Body of pancreas (tissue), 4 donors: ENCODE data around the gene PDCD2. TPM values are rescaled to one million over a fixed set of nuclear protein-coding genes. Genes with fewer than 3 reads are reported as not detected.
A peak's percentile ranks its signal among the peaks of the same experiment; 100 is the strongest.

Experiments
- ATAC-seq: fragments of 150-250 bp; one replicate; pipeline ENCODE4 v1.9.1; 2016
- DNase-seq, 4 donors: peaks; one replicate each; pipeline ENCODE4 v3.0.0-alpha.2; 2019
- H3K27ac ChIP-seq, 4 donors: fragments of 200-600 bp; sonication (generic); 1 replicate in 3 of 4; 2 replicates in 1 of 4; pipeline versions ENCODE4 v1.5.1 to v1.6.1; 2016 to 2019; ENCODE audit warnings: mild to moderate bottlenecking in 1 of 4, mixed read lengths in 1 of 4, moderate library complexity in 1 of 4
- H3K27me3 ChIP-seq, 2 donors: fragments of 200-600 bp; sonication (generic); one replicate each; pipeline ENCODE4 v1.6.0; 2016; ENCODE audit warnings: mild to moderate bottlenecking in 1 of 2
- H3K36me3 ChIP-seq, 2 donors: fragments of 200-600 bp; sonication (generic); replicated peaks in 1 of 2; 2 replicates each; pipeline ENCODE4 v1.5.1; 2016; ENCODE audit warnings: low read depth in 2 of 2; ENCODE audit not compliant: insufficient read depth in 1 of 2
- H3K4me1 ChIP-seq: fragments of 200-600 bp; sonication (generic); one replicate; pipeline ENCODE4 v1.6.0; 2016
- H3K4me3 ChIP-seq, 2 donors: fragments of 200-600 bp; sonication (generic); 1 replicate in 1 of 2; 2 replicates in 1 of 2; pipeline ENCODE4 v1.5.1; 2016 to 2019
- H3K9me3 ChIP-seq, 3 donors: fragments of 200-600 bp; sonication (generic); 1 replicate in 2 of 3; 2 replicates in 1 of 3; pipeline ENCODE4 v1.5.1; 2016
- CTCF ChIP-seq, 7 experiments: fragments of 450-650 bp in 4 of 7; fragments of 200-600 bp in 3 of 7; sonication (generic) in 3 of 7; IDR thresholded peaks; one replicate each; pipeline ENCODE4 v1.5.1; 2016 to 2019; ENCODE audit warnings: antibody characterized with exemption in 7 of 7
- POLR2A ChIP-seq, 3 donors: fragments of 450-650 bp; IDR thresholded peaks; one replicate each; pipeline ENCODE4 v1.6.1; 2016; ENCODE audit warnings: antibody characterized with exemption in 3 of 3, mild to moderate bottlenecking in 2 of 3
- WGBS, 2 donors: methylation state at CpG; one replicate each; pipeline ENCODE4 v1.1.5; 2017; 5-methylcytosine and 5-hydroxymethylcytosine counted together
- intact Hi-C: fragments of 100-400 bp; cut with DNase I; formaldehyde crosslinking; loops from one replicate; pipeline ENCODE4 v1.15.1; 2023
- total RNA-seq, 2 donors: library from RNA; depleted of rRNA; stranded (reverse); fragments of >200 nt; gene quantifications; one replicate each; pipeline ENCODE4 v1.1.0, GENCODE V29; 2016

The PDCD2 gene
- total RNA-seq, 2 donors from 2014 or later = 41.5 to 65.6 TPM

DNA sequence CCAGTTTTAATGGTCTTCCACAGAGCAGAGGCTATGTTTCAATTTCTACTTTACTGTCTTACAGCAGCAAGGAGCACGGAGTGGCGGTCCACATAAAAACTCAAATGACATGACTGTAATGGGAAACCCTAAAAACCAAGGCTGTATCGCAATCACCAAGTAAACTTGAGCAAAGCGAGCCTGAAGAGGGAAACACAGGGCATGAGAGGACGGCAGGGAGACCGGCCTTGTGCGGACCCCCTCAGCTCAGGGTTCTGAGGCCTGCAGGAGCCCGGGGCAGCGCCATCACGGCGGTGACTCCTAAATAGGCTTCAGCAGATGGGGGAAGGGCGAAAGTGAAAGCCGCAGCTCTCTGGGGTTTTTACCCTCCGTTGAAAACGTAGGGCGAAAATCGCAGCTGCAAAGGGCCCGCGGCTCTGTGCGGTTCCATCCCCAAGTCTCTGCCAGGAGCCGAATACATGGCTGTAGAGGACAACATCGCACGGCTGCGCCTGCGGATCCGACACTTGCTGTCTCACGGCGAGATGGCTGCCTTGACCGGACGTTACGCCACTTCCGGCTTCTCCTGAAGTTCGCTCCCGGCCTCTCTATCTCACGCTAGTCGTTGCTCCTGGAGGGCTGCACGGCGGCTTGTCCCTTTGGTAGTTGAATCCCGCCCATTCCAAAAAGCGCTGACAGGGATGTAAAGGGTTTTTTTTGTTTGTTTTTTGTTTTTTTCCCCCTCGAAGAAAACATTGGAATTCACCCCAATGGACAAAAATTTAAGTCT, 31.5 kb downstream of the PDCD2 start, which contains the start of gene PSMB1:
PSMB1 (minus strand) TSS at position 543 of the 769 bp plus-strand sequence; CDS start at position 478, 65 bp downstream.
- TF ChIP-seq POLR2A (IDR thresholded peaks at IDR 0.05) (peak; percentile 80 to 95 (median 92)), CTCF (IDR thresholded peaks at IDR 0.05) (no peak)
- peak within 1 kb of the TSS; percentile 74 to 90 for H3K4me3 ChIP-seq
- H3K4me1 ChIP-seq = peaks cover 48% of the 10 kb centered on the region
- intact Hi-C loops = no loop called here
- no peaks in the 10 kb centered on the region for H3K9me3 ChIP-seq
- peaks cover 0 to 2% of the 10 kb centered on the region in 2 donors for H3K36me3 ChIP-seq
- DNase-seq = peak; percentile 92 to 96 (median 94)
- no peaks in the 10 kb centered on the region for H3K27me3 ChIP-seq
- WGBS, 2 donors = 0 to 1% methylated on average over 29 to 41 of the region's 41 CpGs
- ATAC-seq = peak; percentile 83
- H3K27ac ChIP-seq = peak within 1 kb of the TSS; percentile 73 to 92 (median 85)

- DNase-seq (no peak), ATAC-seq (no peak)
- H3K27ac ChIP-seq = no peak overlapping the region
- no peak overlapping the region for H3K4me3 ChIP-seq
- intact Hi-C loops = no loop called here
- no peaks in the 10 kb centered on the region for H3K9me3 ChIP-seq
- H3K36me3 ChIP-seq = peaks cover 18 to 24% of the 10 kb centered on the region in 2 donors
- 18 to 41% methylated on average over 2 of the region's 2 CpGs for WGBS, 2 donors
- peaks cover 15% of the 10 kb centered on the region for H3K4me1 ChIP-seq
- TF ChIP-seq POLR2A (IDR thresholded peaks at IDR 0.05) = no peak
- TF ChIP-seq CTCF (IDR thresholded peaks at IDR 0.05) = no peak
- H3K27me3 ChIP-seq = no peaks in the 10 kb centered on the region
Observed at GRCh38 chr6:170545405-170545804, 39.0 kb downstream of the PDCD2 start.

- Histone ChIP-seq H3K27me3 (no peaks in the 10 kb centered on the region), H3K4me1 (no peaks in the 10 kb centered on the region), H3K27ac (no peak overlapping the region), H3K36me3 (peaks cover 22 to 35% of the 10 kb centered on the region in 2 donors), H3K9me3 (no peaks in the 10 kb centered on the region), H3K4me3 (no peak overlapping the region)
- DNase-seq = no peak
- no peak for ATAC-seq
- WGBS, 2 donors = 86 to 87% methylated on average over 10 of the region's 10 CpGs
- intact Hi-C loops = no loop called here
- no peak for TF ChIP-seq POLR2A (IDR thresholded peaks at IDR 0.05)
- TF ChIP-seq CTCF (IDR thresholded peaks at IDR 0.05) = no peak
Observed at GRCh38 chr6:170542031-170542719, 42.3 kb downstream of the PDCD2 start.

GRCh38 chr6:170537329-170537728, 47.1 kb downstream of the PDCD2 start:
- intact Hi-C loops = no loop called here
- Histone ChIP-seq H3K36me3 (peaks cover 4 to 39% of the 10 kb centered on the region in 2 donors), H3K27ac (no peak overlapping the region), H3K27me3 (no peaks in the 10 kb centered on the region), H3K4me1 (no peaks in the 10 kb centered on the region), H3K4me3 (no peak overlapping the region), H3K9me3 (no peaks in the 10 kb centered on the region)
- ATAC-seq (no peak), DNase-seq (no peak)
- no peak for TF ChIP-seq POLR2A (IDR thresholded peaks at IDR 0.05)
- no peak for TF ChIP-seq CTCF (IDR thresholded peaks at IDR 0.05)
- 48 to 61% methylated on average over 3 to 4 of the region's 4 CpGs for WGBS, 2 donors
